Activated T-cell treated with anti-CD3 and anti-CD28 coated beads, Interleukin-2, amount 50 U/mL, for 24 hours (primary cell): Measurements from ENCODE around the gene SCGB1A1.

Source experiments
- DNase-seq: peaks from one replicate; pipeline ENCODE4 v3.0.0-alpha.2; 2020
- H3K27ac Mint-ChIP-seq: 2 replicates; pipeline ENCODE4 v1.8.0; 2020; ENCODE audit warnings: mild to moderate bottlenecking, mixed read lengths
- H3K27me3 Mint-ChIP-seq: 2 replicates; pipeline ENCODE4 v1.8.0; 2020; ENCODE audit warnings: mixed read lengths
- H3K36me3 Mint-ChIP-seq: 2 replicates; pipeline ENCODE4 v1.8.0; 2020; ENCODE audit warnings: low read depth, mixed read lengths
- H3K4me1 Mint-ChIP-seq: 2 replicates; pipeline ENCODE4 v1.8.0; 2020; ENCODE audit warnings: low read depth, mixed read lengths
- H3K4me3 Mint-ChIP-seq: 2 replicates; pipeline ENCODE4 v1.8.0; 2020; ENCODE audit warnings: mild to moderate bottlenecking, moderate library complexity, mixed read lengths
- H3K9me3 Mint-ChIP-seq: 2 replicates; pipeline ENCODE4 v1.8.0; 2020; ENCODE audit warnings: mixed read lengths

Gene SCGB1A1

DNA sequence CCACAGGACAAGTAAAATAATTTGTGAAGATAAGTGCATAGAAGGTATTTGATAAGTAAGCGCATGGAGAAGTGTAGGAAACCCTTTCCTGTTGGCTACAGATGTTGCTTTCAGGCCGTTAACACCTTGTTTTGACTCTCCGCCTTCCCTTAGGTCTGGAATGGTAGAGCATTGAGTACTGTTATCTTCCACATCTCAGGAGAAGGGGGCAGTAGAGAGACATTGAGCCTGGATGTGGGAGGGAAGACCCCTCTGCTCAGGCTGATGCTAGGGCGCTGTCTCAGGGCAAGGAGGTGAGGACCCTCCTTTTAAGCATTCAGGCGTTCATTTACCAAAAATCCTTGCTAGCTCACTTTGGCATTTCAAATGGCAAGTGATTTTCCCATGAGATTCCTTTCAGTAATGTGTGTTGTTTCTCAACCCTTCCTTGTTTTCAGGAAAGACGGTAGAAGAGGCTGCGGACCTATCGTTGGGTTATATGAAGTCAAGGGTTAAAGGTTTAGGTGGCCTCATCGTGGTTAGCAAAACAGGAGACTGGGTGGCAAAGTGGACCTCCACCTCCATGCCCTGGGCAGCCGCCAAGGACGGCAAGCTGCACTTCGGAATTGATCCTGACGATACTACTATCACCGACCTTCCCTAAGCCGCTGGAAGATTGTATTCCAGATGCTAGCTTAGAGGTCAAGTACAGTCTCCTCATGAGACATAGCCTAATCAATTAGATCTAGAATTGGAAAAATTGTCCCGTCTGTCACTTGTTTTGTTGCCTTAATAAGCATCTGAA is 27.0 kb upstream of the SCGB1A1 start:
- Mint-ChIP-seq H3K27me3 (no peaks in the 10 kb centered on the region), H3K9me3 (no peaks in the 10 kb centered on the region)
- no peak for DNase-seq

DNA sequence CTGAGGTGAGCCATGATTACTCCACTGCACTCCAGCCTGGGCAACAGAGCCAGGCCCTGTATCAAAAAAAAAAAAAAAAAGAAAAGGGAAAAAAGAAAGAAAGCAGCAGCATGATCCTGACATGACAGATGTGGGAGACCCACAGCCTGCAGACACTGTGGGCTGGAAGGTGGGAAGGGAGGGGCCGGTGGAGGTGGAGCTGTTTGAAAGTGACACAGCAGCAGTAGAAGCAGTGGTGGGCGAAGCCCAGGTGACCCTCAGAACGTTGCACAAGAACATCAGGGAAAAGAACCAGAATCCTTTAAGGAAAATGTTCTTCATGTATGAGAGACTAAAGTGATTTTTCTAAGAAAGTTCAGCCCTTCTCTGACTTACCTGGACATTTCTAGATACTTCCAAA is 26.3 kb upstream of the SCGB1A1 start:
- H3K27ac Mint-ChIP-seq, result no peak overlapping the region
- H3K27me3 Mint-ChIP-seq, result no peaks in the 10 kb centered on the region
- DNase-seq, result no peak
- no peaks in the 10 kb centered on the region for H3K9me3 Mint-ChIP-seq
- H3K4me3 Mint-ChIP-seq, result no peak overlapping the region
- peaks cover 4% of the 10 kb centered on the region for H3K4me1 Mint-ChIP-seq
- no peaks in the 10 kb centered on the region for H3K36me3 Mint-ChIP-seq

More for the DNA sequence above, 27.0 kb upstream of the SCGB1A1 start:
- no peaks in the 10 kb centered on the region for H3K36me3 Mint-ChIP-seq
- H3K4me1 Mint-ChIP-seq, result peaks cover 9% of the 10 kb centered on the region
- H3K4me3 Mint-ChIP-seq, result no peak overlapping the region
- no peak overlapping the region for H3K27ac Mint-ChIP-seq

DNA sequence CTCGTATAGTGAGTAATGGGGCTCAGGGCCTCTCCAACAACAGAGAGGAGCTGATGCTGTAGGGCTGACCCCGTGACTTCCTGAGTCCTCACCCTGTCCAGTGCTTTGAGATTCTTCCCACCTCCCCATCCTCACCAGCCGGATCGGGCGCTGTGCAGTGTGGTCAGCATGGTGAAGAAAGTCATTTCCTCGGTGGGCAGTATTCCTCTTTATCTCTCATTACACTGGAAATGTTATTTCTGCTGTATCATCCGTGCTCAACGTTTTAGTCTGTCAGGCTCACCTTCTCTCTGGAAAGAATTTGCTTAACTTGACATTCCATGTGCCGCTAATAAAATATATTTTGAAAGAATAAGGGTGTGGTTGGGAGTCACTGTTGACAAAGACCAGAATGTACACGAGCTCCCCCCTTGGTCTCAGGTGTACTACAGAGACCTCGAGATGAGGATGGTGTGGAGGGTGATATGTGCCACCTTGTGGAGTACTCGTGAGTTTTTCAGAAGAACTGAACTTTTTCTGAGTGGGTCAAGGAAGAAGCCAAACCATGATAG is 25.7 kb upstream of the SCGB1A1 start:
- no peak overlapping the region for H3K27ac Mint-ChIP-seq
- H3K4me1 Mint-ChIP-seq, result peaks cover 3% of the 10 kb centered on the region
- DNase-seq, result no peak
- no peaks in the 10 kb centered on the region for H3K9me3 Mint-ChIP-seq
- H3K27me3 Mint-ChIP-seq, result no peaks in the 10 kb centered on the region
- H3K4me3 Mint-ChIP-seq, result no peak overlapping the region
- H3K36me3 Mint-ChIP-seq, result no peaks in the 10 kb centered on the region

DNA sequence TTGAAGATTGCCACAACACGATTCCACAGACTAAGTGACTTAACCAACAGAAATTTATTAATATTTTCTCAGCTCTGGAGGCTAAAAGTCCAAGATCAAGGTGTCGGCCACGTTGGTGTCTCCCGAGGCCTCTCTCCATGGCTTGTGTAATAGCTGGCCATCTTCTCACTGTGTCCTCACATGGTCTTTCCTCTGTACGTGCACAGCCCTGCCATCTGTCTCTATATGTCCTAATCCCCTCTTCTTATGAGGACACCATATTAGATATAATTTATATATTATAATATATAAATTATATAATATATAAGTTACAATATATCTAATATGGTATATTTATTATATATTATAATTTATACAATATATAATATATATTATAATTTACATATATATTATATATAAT is 25.1 kb upstream of the SCGB1A1 start:
- Mint-ChIP-seq H3K36me3 (no peaks in the 10 kb centered on the region), H3K27me3 (no peaks in the 10 kb centered on the region), H3K4me1 (peaks cover 5% of the 10 kb centered on the region), H3K27ac (no peak overlapping the region), H3K9me3 (no peaks in the 10 kb centered on the region), H3K4me3 (no peak overlapping the region)
- no peak for DNase-seq

DNA sequence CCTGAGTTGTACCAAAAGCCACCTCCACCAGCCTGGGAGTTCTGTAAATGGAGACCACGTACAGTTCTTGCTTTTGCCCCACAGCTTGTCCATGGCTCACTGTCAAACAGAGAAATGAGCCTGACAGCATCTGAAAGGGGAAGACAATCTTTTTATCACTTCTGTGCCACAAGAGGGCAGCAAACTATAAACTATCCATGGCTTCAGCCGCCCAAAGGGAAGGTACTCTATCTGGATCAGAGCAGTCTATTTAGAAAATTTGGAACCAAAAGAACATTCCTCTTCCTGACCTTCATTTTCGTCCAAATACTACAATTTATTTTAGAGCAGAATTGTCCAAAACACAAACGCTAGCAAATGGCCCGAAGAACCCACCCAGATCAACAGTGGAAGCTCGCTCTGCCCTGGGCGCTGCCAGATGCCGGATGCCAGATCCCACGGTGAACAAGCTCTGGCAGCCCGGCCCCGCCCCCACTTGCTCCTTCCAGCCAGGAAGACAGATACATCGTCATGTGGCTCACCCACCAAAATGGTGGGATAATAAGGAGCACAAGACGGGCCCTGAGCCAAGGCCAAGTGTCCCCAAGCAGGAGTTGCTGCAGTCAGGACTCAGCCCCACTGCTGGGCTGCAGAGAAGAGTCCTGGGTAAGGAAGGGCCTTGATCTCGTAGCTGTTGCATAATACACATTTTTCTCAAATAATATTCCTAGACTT is 23.9 kb upstream of the SCGB1A1 start:
- H3K27ac Mint-ChIP-seq, result peak overlapping the region; percentile 48
- H3K36me3 Mint-ChIP-seq, result no peaks in the 10 kb centered on the region
- no peak overlapping the region for H3K4me3 Mint-ChIP-seq
- H3K4me1 Mint-ChIP-seq, result peaks cover 10% of the 10 kb centered on the region
- no peaks in the 10 kb centered on the region for H3K9me3 Mint-ChIP-seq
- DNase-seq, result peak; percentile 43
- no peaks in the 10 kb centered on the region for H3K27me3 Mint-ChIP-seq

DNA sequence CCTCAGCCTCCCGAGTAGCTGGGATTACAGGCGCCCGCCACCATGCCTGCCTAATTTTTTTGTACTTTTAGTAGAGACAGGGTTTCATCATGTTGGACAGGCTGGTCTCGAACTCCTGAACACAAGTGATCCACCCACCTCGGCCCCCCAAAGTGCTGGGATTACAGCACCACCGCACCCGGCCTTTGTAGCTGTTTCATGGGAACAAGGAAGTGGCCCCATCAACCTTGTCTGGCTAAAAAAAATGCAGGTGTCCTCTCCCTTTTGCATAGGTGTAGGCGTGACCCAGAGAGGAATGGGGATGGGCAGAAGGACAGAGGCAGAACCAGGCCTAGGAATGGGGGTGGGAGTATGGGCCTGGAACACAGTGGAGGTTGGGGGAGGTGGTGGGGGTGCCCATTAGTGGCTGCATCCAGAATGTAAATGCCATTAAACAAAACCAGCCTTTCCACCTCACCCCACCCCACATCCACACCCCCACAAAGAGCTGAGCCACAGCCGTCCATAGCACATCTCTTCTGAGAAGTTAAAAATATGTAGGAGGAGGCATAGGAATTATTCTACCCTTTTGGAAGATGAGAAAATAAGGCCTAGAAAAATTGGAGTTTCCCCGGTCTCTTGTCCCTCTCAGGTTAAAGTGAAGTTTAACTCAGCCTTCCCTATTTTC is 22.8 kb upstream of the SCGB1A1 start:
- H3K4me3 Mint-ChIP-seq, result no peak overlapping the region
- no peaks in the 10 kb centered on the region for H3K36me3 Mint-ChIP-seq
- no peak overlapping the region for H3K27ac Mint-ChIP-seq
- peaks cover 12% of the 10 kb centered on the region for H3K4me1 Mint-ChIP-seq
- no peak for DNase-seq
- no peaks in the 10 kb centered on the region for H3K9me3 Mint-ChIP-seq
- no peaks in the 10 kb centered on the region for H3K27me3 Mint-ChIP-seq

DNA sequence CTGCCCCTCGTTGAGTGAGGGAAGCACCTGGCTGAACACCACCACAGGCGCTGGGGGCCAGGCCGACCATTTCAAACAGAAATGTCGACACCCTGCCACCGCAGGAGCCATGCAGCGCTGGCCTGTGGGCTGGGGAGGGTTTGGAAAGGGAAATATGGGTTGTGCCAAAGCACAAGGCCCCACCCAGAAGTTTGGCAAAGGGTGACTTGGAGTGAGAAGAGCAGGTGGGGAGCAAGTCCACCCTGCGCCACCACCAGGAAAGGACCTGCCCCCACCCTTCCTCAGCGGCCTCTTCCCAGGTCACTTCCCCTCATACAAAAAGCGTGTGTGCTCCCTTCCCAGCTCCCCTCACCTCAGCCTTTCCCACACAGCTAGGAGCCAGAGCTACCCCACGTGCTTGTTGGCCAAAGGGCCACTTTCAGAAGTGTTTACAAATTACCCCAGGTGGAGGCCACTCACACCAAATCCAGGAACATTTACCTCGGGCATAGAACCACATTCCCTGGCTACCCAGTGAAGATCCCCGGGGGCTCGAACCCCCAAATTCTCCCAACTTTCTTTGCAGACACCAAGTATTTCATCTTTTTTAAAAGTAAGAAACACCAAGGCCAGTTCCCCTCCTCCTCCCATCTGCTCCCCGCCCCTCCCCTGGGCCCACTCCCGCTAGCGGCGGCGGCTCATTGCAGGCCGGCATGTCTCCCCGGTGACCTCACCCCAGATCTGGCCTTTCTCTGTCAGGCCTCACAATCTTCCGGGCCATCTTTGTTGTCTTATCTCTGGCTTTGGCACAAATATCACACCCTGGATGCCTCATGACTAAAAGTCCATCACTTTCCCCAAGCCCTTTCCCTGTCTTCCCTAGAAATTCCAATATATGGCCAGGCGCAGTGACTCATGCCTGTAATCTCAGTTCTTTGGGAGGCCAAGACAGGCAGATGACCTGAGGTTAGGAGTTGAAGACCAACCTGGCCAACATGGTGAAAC is 20.5 kb upstream of the SCGB1A1 start:
- Mint-ChIP-seq H3K27me3 (no peaks in the 10 kb centered on the region), H3K9me3 (no peaks in the 10 kb centered on the region), H3K4me3 (no peak overlapping the region), H3K4me1 (peaks cover 31% of the 10 kb centered on the region), H3K36me3 (peaks cover 2% of the 10 kb centered on the region), H3K27ac (peak overlapping the region; percentile 53)
- no peak for DNase-seq

DNA sequence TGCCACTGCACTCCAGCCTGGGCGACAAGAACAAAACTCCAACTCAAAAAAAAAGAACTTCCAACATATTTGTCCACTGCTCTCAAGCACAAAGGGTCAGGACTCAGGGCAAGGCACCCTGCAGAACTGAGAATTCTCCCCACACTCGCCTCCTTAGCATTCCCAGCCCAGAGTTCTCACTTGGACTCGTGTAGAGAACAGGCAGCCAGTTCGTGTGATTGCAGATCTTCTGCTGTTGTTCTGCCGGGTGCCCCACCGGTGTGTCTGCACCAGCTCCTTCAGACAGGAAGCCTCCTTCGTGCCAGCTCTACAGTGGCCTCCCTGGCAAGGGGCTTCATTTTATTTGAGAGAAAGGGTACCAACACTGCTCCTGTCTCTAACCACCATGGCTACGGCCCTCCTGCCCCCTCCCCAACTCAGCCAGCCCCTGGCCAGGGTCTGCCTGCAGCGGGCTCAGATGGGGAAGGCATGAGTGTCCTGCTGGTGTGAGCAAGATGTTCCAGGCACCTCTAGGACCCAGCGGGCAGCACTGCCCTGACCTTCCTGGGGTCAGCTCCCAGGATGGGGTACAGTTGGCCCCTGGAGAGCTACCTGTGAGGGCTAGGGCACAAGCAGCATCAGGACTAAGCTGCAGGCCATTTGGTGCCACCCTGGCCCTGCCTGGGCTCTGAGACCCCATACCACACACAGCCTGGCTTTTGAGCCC is 19.5 kb upstream of the SCGB1A1 start:
- H3K4me1 Mint-ChIP-seq, result peaks cover 31% of the 10 kb centered on the region
- H3K9me3 Mint-ChIP-seq, result no peaks in the 10 kb centered on the region
- peaks cover 2% of the 10 kb centered on the region for H3K36me3 Mint-ChIP-seq
- no peak overlapping the region for H3K4me3 Mint-ChIP-seq
- H3K27ac Mint-ChIP-seq, result peak overlapping the region; percentile 53
- DNase-seq, result no peak
- H3K27me3 Mint-ChIP-seq, result no peaks in the 10 kb centered on the region

DNA sequence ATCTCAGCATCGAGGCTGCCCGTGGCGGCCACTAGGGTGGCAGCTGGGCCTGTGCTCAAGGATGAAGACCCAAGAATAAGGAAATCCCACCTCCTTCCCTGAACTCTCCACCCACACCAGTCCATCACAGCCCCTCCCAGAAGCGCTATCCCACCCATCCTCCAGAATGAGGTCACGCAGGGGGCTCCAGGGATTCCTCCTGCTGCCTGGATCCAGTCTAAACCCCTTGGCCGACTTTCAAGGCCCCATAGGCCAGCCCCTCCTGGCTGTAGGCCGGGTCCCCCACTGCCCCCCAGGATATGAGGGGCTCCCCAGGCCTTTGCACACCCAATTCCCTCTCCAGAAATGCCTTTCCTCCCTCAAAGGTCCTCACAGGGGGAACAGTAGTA is 19.0 kb upstream of the SCGB1A1 start:
- peak overlapping the region; percentile 52 for H3K27ac Mint-ChIP-seq
- no peaks in the 10 kb centered on the region for H3K9me3 Mint-ChIP-seq
- no peak overlapping the region for H3K4me3 Mint-ChIP-seq
- peaks cover 29% of the 10 kb centered on the region for H3K4me1 Mint-ChIP-seq
- H3K36me3 Mint-ChIP-seq, result peaks cover 2% of the 10 kb centered on the region
- no peaks in the 10 kb centered on the region for H3K27me3 Mint-ChIP-seq
- DNase-seq, result no peak

DNA sequence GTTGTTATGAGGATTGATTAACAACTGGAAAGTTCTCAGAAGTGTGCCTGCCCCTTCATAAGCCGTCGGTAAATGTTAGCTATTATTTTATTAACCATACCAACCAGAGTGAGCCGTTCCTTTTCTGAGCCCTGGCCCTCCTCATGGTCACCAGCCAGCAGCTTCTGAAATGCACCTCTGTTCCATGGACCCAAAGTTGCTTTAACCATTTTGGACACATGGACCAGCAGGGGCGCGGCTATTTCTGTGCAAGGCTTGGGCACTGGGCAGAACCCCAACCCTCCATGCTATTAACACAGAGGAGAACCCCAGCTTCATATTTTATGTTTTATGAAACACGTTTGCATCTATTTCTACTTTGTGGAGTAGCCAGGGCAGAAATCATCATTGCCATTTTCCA is 18.6 kb upstream of the SCGB1A1 start:
- H3K27ac Mint-ChIP-seq, result no peak overlapping the region
- no peak for DNase-seq
- no peak overlapping the region for H3K4me3 Mint-ChIP-seq
- no peaks in the 10 kb centered on the region for H3K27me3 Mint-ChIP-seq
- H3K4me1 Mint-ChIP-seq, result peaks cover 28% of the 10 kb centered on the region
- H3K9me3 Mint-ChIP-seq, result no peaks in the 10 kb centered on the region
- peaks cover 2% of the 10 kb centered on the region for H3K36me3 Mint-ChIP-seq

DNA sequence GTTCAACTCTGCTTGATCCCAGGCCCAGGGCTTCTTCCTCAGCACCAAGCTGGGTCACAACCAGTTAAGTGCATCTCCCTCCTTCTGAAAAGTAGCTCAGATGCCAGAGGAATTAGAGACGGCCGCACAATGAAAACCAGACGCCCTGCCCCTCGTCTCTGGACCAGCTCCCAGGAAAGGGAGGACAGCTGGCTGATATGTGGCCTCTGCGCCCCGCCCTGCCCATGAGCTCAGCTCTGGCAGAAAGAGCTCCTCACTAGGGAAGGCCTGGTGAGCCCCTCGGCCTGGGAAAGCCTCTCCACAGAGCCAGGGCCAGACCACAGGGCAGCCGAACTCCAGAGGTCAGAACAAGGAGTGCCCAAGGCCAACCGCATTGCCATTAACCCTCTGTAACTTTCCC is 18.1 kb upstream of the SCGB1A1 start:
- Mint-ChIP-seq H3K4me3 (no peak overlapping the region), H3K4me1 (peaks cover 28% of the 10 kb centered on the region), H3K27me3 (no peaks in the 10 kb centered on the region), H3K36me3 (peaks cover 2% of the 10 kb centered on the region), H3K27ac (no peak overlapping the region), H3K9me3 (no peaks in the 10 kb centered on the region)
- DNase-seq, result no peak

DNA sequence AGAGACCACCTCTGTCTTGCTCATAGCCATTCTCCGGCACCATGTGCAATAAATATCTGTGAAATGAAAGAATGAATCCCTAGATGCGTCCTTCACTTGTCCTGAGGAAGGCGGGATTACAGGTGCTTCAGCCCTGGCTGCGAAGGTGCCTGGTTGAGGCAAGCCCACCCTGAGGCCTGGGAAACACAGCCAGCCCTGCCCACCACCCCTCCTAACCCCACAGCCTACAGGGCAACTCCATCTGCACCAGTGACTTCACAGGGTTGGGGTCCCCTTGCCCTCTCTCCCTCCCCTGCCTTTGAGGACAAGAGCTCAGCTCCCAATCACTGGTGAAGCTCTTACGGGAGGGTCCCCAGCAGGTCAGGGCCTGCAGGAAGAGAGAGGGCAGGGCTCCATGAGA is 17.5 kb upstream of the SCGB1A1 start:
- H3K27me3 Mint-ChIP-seq, result no peaks in the 10 kb centered on the region
- H3K9me3 Mint-ChIP-seq, result no peaks in the 10 kb centered on the region
- peaks cover 2% of the 10 kb centered on the region for H3K36me3 Mint-ChIP-seq
- peak overlapping the region; percentile 80 for H3K4me3 Mint-ChIP-seq
- H3K27ac Mint-ChIP-seq, result peak overlapping the region; percentile 96
- peaks cover 28% of the 10 kb centered on the region for H3K4me1 Mint-ChIP-seq
- no peak for DNase-seq

DNA sequence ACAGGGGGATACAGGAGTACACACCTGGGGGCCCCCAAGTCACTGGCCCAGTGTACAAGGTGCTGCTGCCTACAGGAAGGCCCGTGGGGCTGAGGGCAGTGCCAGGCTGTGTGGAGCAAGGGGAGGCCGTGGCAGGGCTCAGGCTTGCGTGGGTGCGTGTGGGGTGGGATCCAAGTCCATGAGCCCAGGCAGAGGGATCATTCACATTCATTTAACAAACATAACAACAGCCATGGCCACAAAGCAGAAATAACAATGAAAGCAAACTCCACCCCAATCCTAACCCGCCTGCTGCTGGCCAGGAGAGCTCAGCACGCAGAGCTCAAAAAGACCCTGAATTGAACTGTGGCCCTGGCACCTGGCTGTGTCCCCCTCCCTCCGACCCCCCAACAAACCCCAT is 17.0 kb upstream of the SCGB1A1 start:
- no peaks in the 10 kb centered on the region for H3K27me3 Mint-ChIP-seq
- H3K36me3 Mint-ChIP-seq, result peaks cover 2% of the 10 kb centered on the region
- H3K9me3 Mint-ChIP-seq, result no peaks in the 10 kb centered on the region
- peak; percentile 45 for DNase-seq
- peak overlapping the region; percentile 96 for H3K27ac Mint-ChIP-seq
- peak overlapping the region; percentile 80 for H3K4me3 Mint-ChIP-seq
- peaks cover 28% of the 10 kb centered on the region for H3K4me1 Mint-ChIP-seq
